Effector memory CD8-positive, alpha-beta T cell (primary cell): ENCODE measurements around the gene SLC6A5.

Experiments
- ATAC-seq: fragments of 150-1000 bp; cut with Tn5 transposase; replicated peaks from 2 replicates; pipeline ENCODE4 v1.10.0; 2021; ENCODE audit warnings: mild to moderate bottlenecking, moderate library complexity
- DNase-seq, 3 experiments: peaks; one replicate each; pipeline ENCODE4 v3.0.0; 2021
- H3K27ac Mint-ChIP-seq, 2 donors: one replicate each; pipeline ENCODE4 v1.8.0; 2022; ENCODE audit warnings: mild to moderate bottlenecking in 2 of 2, mixed read lengths in 2 of 2, moderate library complexity in 2 of 2
- H3K27me3 Mint-ChIP-seq, 2 donors: one replicate each; pipeline ENCODE4 v1.8.0; 2022; ENCODE audit warnings: mixed read lengths in 2 of 2
- H3K36me3 Mint-ChIP-seq: one replicate; pipeline ENCODE4 v1.8.0; 2022; ENCODE audit warnings: mild to moderate bottlenecking, moderate library complexity, mixed read lengths; ENCODE audit not compliant: insufficient read depth
- H3K4me1 Mint-ChIP-seq, 2 donors: one replicate each; pipeline ENCODE4 v1.8.0; 2022; ENCODE audit warnings: low read depth in 2 of 2, mixed read lengths in 2 of 2
- H3K4me3 Mint-ChIP-seq, 2 donors: one replicate each; pipeline ENCODE4 v1.8.0; 2022; ENCODE audit warnings: mild to moderate bottlenecking in 2 of 2, mixed read lengths in 2 of 2, moderate library complexity in 2 of 2
- H3K9me3 Mint-ChIP-seq, 2 donors: one replicate each; pipeline ENCODE4 v1.8.0; 2022; ENCODE audit warnings: mixed read lengths in 2 of 2

SLC6A5 gene

DNA sequence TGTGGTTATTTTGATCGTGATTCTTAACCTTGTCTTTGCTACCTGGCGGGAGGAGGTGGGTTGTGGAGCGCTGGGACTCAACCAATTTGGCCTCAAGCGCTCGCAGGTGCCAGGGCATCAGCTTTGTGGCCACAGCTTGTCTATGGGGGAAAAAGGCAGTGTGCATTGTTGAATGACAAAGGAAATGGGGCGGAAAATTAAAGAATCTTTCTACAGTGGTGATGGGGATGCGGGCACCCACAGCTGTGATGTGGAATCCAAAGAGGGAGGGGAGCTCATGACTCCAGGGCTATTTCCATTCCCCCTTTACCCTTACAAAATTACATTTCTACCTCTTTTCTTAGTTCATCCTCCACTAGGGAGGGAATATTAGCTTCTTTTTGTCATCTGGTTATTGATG is 1.1 kb downstream of the SLC6A5 start:
- Mint-ChIP-seq H3K27me3 (peaks cover 91 to 98% of the 10 kb centered on the region in 2 donors), H3K4me1 (peaks cover 0 to 3% of the 10 kb centered on the region in 2 donors), H3K36me3 (peaks cover 2% of the 10 kb centered on the region), H3K27ac (no peak overlapping the region), H3K9me3 (peaks cover 0 to 2% of the 10 kb centered on the region in 2 donors), H3K4me3 (no peak overlapping the region)
- ATAC-seq (no peak), DNase-seq (no peak)

DNA sequence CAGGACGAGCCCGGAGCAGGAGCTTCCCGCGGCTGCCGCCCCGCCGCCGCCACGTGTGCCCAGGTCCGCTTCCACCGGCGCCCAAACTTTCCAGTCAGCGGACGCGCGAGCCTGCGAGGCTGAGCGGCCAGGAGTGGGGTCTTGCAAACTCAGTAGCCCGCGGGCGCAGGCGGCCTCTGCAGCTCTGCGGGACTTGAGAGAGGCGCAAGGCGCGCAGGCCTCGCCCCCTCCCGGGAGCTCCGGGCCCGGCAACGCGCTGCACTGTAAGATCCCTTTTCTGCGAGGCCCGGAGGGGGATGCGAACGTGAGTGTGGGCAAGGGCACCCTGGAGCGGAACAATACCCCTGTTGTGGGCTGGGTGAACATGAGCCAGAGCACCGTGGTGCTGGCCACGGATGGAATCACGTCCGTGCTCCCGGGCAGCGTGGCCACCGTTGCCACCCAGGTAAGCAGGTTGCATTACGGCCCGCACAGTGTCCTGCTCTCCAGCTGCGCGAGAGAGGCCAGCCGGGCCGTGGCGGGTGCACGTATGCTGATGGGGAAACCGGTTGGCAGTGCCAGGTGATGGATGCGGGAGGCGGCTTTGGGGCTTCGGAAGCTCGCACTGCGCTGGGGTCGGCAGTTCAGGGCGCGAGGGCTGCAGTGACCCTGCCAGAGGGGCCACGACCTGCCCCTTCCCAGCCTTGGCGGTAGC is 2.0 kb downstream of the SLC6A5 start:
- no peak for ATAC-seq
- Mint-ChIP-seq H3K4me1 (peaks cover 0 to 3% of the 10 kb centered on the region in 2 donors), H3K4me3 (no peak overlapping the region), H3K36me3 (peaks cover 2% of the 10 kb centered on the region), H3K9me3 (peaks cover 0 to 2% of the 10 kb centered on the region in 2 donors), H3K27me3 (peaks cover 91 to 98% of the 10 kb centered on the region in 2 donors), H3K27ac (no peak overlapping the region)
- DNase-seq, result no peak

DNA sequence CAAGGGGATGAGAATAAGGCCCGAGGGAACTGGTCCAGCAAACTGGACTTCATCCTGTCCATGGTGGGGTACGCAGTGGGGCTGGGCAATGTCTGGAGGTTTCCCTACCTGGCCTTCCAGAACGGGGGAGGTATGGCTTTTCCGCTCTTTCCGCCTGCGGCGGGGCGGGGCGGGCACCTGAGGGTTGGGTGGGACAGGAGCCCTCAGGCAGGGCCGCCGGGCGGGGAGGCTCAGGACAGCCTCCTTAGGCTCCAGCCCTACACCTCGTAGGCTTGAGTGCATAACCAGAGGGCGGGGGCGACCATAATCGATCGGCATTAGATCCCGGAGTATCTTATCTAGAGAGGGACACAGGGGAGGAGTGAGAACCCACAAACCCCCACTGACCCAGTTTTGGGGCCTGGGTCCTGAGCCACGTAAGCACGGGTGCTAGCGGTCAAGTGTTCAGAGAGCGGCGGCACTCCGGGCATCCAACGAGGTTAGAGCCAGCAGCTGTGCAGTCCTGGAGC is 4.9 kb downstream of the SLC6A5 start:
- Mint-ChIP-seq H3K4me3 (no peak overlapping the region), H3K27me3 (peaks cover 90 to 92% of the 10 kb centered on the region in 2 donors), H3K9me3 (no peaks in the 10 kb centered on the region), H3K36me3 (peaks cover 2% of the 10 kb centered on the region), H3K27ac (no peak overlapping the region), H3K4me1 (no peaks in the 10 kb centered on the region)
- ATAC-seq (no peak), DNase-seq (no peak)

DNA sequence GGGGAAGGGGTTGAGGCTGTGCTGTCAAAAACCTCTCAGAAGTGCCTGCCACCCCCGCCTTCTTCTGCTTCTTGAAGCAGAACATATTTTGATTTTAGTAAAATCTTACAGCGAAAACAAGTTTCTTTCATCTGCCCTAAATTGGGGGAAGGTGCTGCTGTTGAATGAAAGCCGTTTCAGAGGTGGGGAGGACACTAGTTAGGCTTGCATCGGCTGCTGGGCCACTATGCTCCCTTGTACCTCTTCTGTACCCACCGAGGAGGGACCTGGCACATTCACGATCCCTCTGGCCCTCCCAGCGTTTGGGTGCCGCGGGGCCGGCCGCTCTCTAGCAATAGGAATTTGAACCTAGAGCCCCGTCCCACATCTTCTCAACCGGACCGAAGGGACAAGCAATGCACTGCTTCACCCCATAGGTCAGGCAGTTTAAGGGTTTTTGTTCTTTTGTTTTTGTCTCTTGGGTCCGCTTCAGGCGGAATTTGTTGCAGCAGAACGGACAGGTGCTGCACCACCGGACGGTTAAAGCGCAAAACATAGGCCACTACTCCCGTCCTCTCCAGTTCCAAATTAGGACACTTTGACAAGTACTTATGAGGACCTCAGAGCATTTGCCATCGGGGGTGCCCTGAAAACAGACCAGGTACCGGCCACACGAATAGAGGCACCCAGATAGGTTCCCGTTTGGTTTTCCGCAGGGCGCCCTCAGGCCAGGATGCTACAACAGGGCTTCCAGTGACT is 5.6 kb downstream of the SLC6A5 start:
- no peak overlapping the region for H3K4me3 Mint-ChIP-seq
- H3K4me1 Mint-ChIP-seq, result peaks cover 1 to 2% of the 10 kb centered on the region in 2 donors
- H3K27ac Mint-ChIP-seq, result no peak overlapping the region
- peaks cover 2% of the 10 kb centered on the region for H3K36me3 Mint-ChIP-seq
- no peaks in the 10 kb centered on the region for H3K9me3 Mint-ChIP-seq
- peaks cover 86 to 92% of the 10 kb centered on the region in 2 donors for H3K27me3 Mint-ChIP-seq
- DNase-seq, result no peak
- ATAC-seq, result no peak

DNA sequence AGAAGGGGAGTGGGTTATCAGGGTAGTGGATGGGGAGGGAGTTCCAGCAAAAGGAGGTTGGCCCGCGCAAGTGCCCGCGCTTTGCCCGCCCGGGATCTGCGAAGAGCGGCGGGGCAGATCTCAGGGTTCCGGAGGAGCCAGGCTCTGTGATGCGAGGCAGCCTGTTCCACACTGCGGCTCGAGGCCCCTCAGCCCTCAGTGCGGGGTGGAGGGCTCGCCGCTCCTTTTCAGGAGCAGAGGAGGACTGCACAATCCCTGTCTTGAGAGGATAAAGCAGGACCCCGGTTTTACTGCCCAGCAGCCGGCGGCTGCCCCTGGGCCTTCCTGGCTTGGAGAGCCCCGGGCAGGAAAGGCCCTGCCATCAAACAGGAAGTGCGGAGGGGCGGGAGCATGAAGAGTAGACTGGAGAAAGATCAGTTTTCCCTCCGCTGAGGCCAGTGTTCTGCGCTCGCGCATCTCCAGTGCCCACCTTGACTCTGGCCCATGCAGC is 6.2 kb downstream of the SLC6A5 start:
- Mint-ChIP-seq H3K4me1 (peaks cover 6 to 7% of the 10 kb centered on the region in 2 donors), H3K9me3 (no peaks in the 10 kb centered on the region), H3K27ac (no peak overlapping the region), H3K36me3 (peaks cover 2% of the 10 kb centered on the region), H3K4me3 (no peak overlapping the region), H3K27me3 (peaks cover 86 to 92% of the 10 kb centered on the region in 2 donors)
- ATAC-seq, result no peak
- DNase-seq, result no peak

DNA sequence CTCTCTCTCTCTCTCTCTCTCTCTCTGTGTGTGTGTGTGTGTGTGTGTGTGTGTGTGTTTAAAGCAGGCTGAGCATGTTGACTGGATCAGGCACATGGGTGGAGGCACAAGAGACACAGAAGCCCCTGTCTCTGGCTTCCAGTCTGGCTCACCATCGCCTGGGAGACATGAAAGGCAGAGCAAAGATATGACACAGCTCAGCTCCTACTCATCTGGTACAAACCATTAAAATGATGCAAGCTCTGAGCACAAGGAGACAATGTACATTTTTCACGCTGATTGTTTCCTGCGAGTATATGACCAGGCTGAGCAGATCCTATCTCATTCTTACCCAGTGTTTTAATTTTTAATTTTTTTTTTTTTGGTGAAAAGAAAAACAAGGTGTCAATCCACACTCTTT is 9.5 kb downstream of the SLC6A5 start:
- Mint-ChIP-seq H3K27me3 (peaks cover 67 to 82% of the 10 kb centered on the region in 2 donors), H3K4me1 (peaks cover 6 to 7% of the 10 kb centered on the region in 2 donors), H3K9me3 (no peaks in the 10 kb centered on the region), H3K36me3 (peaks cover 2% of the 10 kb centered on the region), H3K4me3 (no peak overlapping the region), H3K27ac (no peak overlapping the region)
- DNase-seq (no peak), ATAC-seq (no peak)

DNA sequence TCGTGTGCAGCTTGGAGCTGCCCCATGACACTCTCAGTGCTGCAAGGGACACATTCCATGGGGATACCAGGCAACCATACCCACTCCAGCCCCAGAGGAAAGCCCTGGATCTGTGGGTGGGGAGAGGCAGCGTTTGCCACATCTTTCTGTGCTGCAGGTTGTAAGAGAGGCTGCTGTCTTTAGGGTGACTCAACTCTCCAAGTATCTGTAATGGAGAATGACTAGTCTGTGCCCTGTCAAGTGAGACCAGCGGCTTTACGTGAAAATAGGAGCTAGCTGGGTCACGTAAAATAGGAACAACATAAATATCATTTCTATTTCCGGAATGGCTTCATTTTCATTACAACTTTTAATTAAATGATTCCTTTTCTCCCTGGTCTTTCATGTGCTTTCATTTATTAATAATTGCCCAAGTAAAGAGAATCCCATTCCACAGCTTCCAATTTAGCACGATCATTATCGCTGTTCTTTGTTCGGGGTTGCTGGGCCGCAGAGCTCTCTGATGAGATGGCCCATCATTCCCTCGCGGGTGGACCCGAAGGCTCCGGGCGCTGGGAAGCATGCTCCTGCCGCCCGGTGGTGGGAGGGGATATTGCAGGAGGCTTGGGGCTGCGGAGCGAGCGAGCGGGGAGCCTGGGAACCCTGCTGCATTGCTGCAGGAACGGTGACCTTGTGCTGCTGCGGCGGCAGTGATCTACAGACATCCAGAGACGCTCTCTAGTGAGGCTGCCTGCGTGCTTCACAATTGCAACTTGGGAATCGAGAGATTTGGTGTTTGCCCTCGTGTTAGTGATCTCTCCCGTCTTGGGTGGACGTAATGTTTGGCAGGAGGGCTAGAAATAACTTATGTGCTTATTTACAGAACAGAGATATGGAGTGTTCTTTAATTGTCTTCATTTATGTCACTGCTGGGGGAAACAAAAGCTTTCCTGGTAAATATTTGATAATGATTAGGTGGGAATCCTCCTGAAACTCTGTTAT is 10.6 kb downstream of the SLC6A5 start:
- peak overlapping the region; percentile 52 to 57 for H3K4me3 Mint-ChIP-seq
- peak; percentile 3 to 42 (median 23) for DNase-seq
- H3K36me3 Mint-ChIP-seq, result no peaks in the 10 kb centered on the region
- H3K9me3 Mint-ChIP-seq, result no peaks in the 10 kb centered on the region
- peak; percentile 61 for ATAC-seq
- H3K4me1 Mint-ChIP-seq, result peaks cover 6 to 7% of the 10 kb centered on the region in 2 donors
- no peak overlapping the region for H3K27ac Mint-ChIP-seq
- H3K27me3 Mint-ChIP-seq, result peaks cover 57 to 80% of the 10 kb centered on the region in 2 donors

DNA sequence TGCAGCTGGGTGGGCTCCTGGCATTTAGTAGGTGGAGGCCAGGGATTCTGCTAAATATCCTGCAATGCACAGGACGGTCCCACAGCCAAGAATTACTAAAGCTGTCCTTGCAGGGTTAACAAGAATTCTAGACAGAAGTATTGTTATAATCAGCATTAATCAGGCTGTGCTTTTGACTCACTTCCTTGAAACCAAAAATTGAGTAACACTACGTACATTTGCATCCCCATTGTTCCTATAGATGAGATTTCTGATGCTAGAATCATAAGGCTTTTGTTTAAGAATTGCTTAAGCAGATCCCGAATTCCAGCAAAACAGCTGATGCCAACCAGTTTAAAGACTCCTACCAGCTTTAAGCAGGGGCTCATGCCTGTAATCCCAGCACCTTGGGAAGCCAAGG is 11.4 kb downstream of the SLC6A5 start:
- Mint-ChIP-seq H3K36me3 (no peaks in the 10 kb centered on the region), H3K9me3 (no peaks in the 10 kb centered on the region), H3K4me3 (no peak overlapping the region), H3K4me1 (peaks cover 6 to 7% of the 10 kb centered on the region in 2 donors), H3K27ac (no peak overlapping the region), H3K27me3 (peaks cover 55 to 80% of the 10 kb centered on the region in 2 donors)
- no peak for ATAC-seq
- no peak for DNase-seq

DNA sequence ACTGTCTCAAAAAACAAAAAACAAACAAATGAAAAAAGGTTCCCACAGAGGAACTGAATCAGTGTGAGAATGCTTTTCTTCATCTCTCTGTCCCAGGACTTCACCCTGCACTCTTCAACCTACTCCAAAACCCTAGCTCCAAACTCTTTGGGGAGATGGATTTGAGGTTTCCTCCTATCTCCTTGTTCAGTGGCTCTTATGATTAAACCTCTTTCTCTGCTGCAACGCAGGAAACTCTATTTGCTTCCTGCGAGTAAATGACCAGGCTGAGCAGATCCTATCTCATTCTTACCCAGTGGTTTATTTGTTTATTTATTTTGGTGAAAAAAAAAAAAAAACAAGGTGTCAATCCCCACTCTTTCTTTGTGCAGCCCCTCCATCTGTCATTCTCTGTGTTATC is 12.0 kb downstream of the SLC6A5 start:
- ATAC-seq (no peak), DNase-seq (no peak)
- Mint-ChIP-seq H3K4me3 (no peak overlapping the region), H3K27me3 (peaks cover 50 to 79% of the 10 kb centered on the region in 2 donors), H3K36me3 (no peaks in the 10 kb centered on the region), H3K4me1 (peaks cover 6 to 7% of the 10 kb centered on the region in 2 donors), H3K9me3 (no peaks in the 10 kb centered on the region), H3K27ac (no peak overlapping the region)

DNA sequence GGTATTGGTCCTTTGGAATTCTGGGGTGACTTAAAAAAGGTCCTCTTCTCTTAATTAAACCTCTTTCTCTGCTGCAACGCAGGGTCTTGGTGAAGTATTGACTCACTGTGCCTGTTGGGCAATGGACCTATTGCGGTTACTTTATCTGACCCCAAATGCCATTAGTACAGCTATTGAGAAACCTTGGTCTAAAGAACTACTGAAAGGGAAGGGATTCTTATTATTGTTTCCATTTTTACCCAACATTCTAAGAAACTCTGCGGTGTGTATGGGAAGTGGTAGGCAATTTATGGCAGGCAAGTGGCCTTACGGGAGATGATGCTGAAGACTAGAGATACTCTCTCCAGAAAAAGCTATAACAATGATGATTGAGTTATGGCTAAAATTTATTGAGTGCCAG is 12.5 kb downstream of the SLC6A5 start:
- DNase-seq, result no peak
- H3K4me3 Mint-ChIP-seq, result no peak overlapping the region
- H3K36me3 Mint-ChIP-seq, result no peaks in the 10 kb centered on the region
- H3K9me3 Mint-ChIP-seq, result no peaks in the 10 kb centered on the region
- no peak for ATAC-seq
- H3K27me3 Mint-ChIP-seq, result peaks cover 48 to 79% of the 10 kb centered on the region in 2 donors
- no peak overlapping the region for H3K27ac Mint-ChIP-seq
- H3K4me1 Mint-ChIP-seq, result peaks cover 6 to 7% of the 10 kb centered on the region in 2 donors

DNA sequence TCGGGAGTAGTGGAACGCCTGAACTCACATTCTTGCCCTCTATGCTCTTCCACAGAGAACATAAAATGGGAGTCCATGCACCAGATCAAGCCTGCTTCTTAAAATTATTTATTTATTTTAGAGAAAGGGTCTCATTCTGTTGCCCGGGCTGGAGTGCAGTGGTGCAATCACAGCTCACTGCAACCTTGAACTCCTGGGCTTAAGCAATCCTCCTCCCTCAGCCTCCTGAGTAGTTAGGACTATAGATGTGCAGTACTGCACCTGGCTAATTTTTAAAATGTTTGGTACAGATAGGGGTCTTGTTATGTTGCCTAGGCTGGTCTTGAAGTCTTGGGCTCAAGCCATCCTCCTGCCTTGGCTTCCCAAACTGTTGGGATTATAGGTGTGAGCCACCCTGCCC is 13.0 kb downstream of the SLC6A5 start:
- H3K27ac Mint-ChIP-seq, result no peak overlapping the region
- H3K4me3 Mint-ChIP-seq, result no peak overlapping the region

DNA sequence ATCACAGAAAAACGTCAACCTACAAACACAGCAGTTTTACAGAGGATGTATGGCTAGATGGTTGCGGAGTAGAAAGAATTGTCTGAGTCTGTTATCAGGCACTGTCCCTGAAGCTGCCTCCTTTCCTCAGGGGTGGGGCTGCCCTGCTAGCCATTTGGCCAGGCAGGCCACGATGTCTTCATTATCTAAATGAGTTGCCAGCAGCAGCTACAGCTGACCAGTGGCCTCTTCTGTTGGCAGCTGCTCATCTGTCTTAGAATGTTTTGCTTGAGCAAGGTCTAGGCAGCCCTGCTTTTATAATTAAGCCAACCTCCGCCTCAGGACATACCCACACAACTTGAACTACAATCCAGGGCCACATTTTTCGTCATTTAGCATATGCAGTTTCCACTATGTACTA is 17.5 kb downstream of the SLC6A5 start:
- H3K4me3 Mint-ChIP-seq, result no peak overlapping the region
- H3K9me3 Mint-ChIP-seq, result no peaks in the 10 kb centered on the region

More for the DNA sequence above, 13.0 kb downstream of the SLC6A5 start:
- Mint-ChIP-seq H3K4me1 (peaks cover 6 to 7% of the 10 kb centered on the region in 2 donors), H3K27me3 (peaks cover 47 to 79% of the 10 kb centered on the region in 2 donors), H3K9me3 (no peaks in the 10 kb centered on the region), H3K36me3 (no peaks in the 10 kb centered on the region)
- DNase-seq (no peak), ATAC-seq (no peak)

More for the DNA sequence above, 17.5 kb downstream of the SLC6A5 start:
- no peak overlapping the region for H3K27ac Mint-ChIP-seq
- no peak for DNase-seq
- H3K36me3 Mint-ChIP-seq, result no peaks in the 10 kb centered on the region
- peaks cover 14 to 44% of the 10 kb centered on the region in 2 donors for H3K27me3 Mint-ChIP-seq
- no peaks in the 10 kb centered on the region for H3K4me1 Mint-ChIP-seq
- no peak for ATAC-seq
